Glutamatergic neuron (in vitro differentiated cells): ENCODE results near the gene CD84. TPM values are rescaled to one million over a fixed set of nuclear protein-coding genes. Genes with fewer than 3 reads are reported as not detected.
"Not testable (repeated sequence)": the region's sequence is repeated elsewhere in the genome, so short reads cannot be mapped to it uniquely, and the experiment has no call there.

Experiments used
- DNase-seq: peaks from one replicate; pipeline ENCODE4 v3.0.0; 2022
- H3K27ac Mint-ChIP-seq: one replicate; pipeline ENCODE4 v1.8.0; 2020; ENCODE audit warnings: mild to moderate bottlenecking, mixed read lengths, inconsistent platforms; ENCODE audit not compliant: unreplicated experiment
- H3K27me3 Mint-ChIP-seq: one replicate; pipeline ENCODE4 v1.8.0; 2020; ENCODE audit warnings: mild to moderate bottlenecking, moderate library complexity, mixed read lengths, inconsistent platforms; ENCODE audit not compliant: unreplicated experiment
- H3K36me3 Mint-ChIP-seq: one replicate; pipeline ENCODE4 v1.8.0; 2020; ENCODE audit warnings: mild to moderate bottlenecking, mixed read lengths, inconsistent platforms; ENCODE audit not compliant: unreplicated experiment
- H3K4me1 Mint-ChIP-seq: one replicate; pipeline ENCODE4 v1.8.0; 2020; ENCODE audit warnings: mild to moderate bottlenecking, low read depth, mixed read lengths, inconsistent platforms; ENCODE audit not compliant: unreplicated experiment
- H3K4me3 Mint-ChIP-seq: one replicate; pipeline ENCODE4 v1.8.0; 2020; ENCODE audit warnings: mild to moderate bottlenecking, mixed read lengths, inconsistent platforms; ENCODE audit not compliant: unreplicated experiment
- H3K9me3 Mint-ChIP-seq: one replicate; pipeline ENCODE4 v1.8.0; 2020; ENCODE audit warnings: mild to moderate bottlenecking, moderate library complexity, mixed read lengths, inconsistent platforms; ENCODE audit not compliant: unreplicated experiment
- long read RNA-seq: library from polyadenylated mRNA; unstranded; transcript quantifications from one replicate; pipeline ENCODE4 v2.0.0, GENCODE V29; 2020; ENCODE audit not compliant: unreplicated experiment
- total RNA-seq: library from RNA; stranded (reverse); fragmentation: NEBNext Ultra II Directional; extraction: Animal tissue kit (Norgen Biotek cat#: 25700); gene quantifications from one replicate; pipeline ENCODE4 v1.2.1, GENCODE V29; 2021; ENCODE audit not compliant: unreplicated experiment
- TF ChIP-seq, protein P1 (sequence below): fragments of 200-600 bp; sonication (generic); IDR thresholded peaks from one replicate; pipeline ENCODE4 v1.5.0; 2021; ENCODE audit not compliant: partially characterized antibody, unreplicated experiment

CD84 gene, protein sequence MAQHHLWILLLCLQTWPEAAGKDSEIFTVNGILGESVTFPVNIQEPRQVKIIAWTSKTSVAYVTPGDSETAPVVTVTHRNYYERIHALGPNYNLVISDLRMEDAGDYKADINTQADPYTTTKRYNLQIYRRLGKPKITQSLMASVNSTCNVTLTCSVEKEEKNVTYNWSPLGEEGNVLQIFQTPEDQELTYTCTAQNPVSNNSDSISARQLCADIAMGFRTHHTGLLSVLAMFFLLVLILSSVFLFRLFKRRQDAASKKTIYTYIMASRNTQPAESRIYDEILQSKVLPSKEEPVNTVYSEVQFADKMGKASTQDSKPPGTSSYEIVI
- total RNA-seq, result not detected
- long read RNA-seq, result 0 reads

DNA sequence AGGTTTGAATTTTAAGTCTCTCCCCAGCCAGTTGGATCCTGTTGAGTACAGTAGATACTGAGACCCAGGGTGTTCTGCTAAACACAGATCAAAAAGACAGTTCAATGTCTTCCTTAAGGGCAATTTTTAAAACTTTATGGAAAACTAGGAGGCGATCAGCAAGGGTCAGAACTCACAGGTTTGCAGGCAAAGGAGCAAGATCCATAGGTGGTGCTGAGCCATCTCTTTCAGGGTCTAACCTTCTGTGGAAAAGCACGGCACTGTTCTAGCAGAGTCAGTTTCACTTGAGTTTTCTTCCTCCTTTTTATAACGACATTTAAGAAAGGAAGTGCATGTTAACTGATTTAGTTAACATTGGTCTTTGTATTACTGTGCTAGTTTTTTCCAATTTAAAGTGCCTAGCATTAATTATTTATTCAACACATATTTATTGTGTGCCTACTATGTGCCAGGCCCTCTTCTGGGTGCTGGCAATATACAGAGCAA, at the start of gene CD84:
TSS of gene CD84 (minus strand) at position 281 of the 486 bp plus-strand sequence. CDS start at position 222, 59 bp downstream.
- Mint-ChIP-seq H3K27me3 (no peaks in the 10 kb centered on the region), H3K27ac (no peak within 1 kb of the TSS), H3K36me3 (no peaks in the 10 kb centered on the region), H3K4me1 (no peaks in the 10 kb centered on the region), H3K9me3 (peaks cover 2% of the 10 kb centered on the region), H3K4me3 (no peak within 1 kb of the TSS)
- TF ChIP-seq, protein P1, sequence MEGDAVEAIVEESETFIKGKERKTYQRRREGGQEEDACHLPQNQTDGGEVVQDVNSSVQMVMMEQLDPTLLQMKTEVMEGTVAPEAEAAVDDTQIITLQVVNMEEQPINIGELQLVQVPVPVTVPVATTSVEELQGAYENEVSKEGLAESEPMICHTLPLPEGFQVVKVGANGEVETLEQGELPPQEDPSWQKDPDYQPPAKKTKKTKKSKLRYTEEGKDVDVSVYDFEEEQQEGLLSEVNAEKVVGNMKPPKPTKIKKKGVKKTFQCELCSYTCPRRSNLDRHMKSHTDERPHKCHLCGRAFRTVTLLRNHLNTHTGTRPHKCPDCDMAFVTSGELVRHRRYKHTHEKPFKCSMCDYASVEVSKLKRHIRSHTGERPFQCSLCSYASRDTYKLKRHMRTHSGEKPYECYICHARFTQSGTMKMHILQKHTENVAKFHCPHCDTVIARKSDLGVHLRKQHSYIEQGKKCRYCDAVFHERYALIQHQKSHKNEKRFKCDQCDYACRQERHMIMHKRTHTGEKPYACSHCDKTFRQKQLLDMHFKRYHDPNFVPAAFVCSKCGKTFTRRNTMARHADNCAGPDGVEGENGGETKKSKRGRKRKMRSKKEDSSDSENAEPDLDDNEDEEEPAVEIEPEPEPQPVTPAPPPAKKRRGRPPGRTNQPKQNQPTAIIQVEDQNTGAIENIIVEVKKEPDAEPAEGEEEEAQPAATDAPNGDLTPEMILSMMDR, result no peak
- no peak for DNase-seq

DNA sequence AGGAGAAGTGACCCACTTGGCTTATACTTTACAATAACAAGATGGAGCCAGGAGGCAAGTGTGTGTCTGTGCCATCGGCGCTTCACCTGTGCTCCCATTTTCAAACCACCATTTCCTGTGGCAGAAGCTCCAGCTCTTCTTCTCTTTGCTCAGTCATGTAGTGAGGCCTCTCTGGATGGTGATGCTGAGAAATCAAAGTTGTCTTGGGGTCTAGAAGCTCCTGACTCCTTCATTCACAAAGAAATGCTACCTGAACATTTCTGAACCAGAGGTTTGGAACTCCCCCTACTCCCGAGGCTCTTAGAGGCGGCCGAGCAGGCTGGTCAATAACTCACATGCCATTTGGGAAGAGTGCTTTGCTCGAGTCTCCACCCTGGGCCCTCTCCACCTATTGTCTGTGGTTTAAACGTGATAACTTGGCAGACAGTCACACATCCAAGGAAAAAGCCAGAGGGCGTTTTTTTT, 49.5 kb upstream of the CD84 start:
- H3K36me3 Mint-ChIP-seq, result no peaks in the 10 kb centered on the region
- peaks cover 2% of the 10 kb centered on the region for H3K27me3 Mint-ChIP-seq
- no peak overlapping the region for H3K27ac Mint-ChIP-seq
- DNase-seq, result no peak
- no peaks in the 10 kb centered on the region for H3K9me3 Mint-ChIP-seq
- TF ChIP-seq, protein P1, result no peak
- no peak overlapping the region for H3K4me3 Mint-ChIP-seq
- peaks cover 6% of the 10 kb centered on the region for H3K4me1 Mint-ChIP-seq

DNA sequence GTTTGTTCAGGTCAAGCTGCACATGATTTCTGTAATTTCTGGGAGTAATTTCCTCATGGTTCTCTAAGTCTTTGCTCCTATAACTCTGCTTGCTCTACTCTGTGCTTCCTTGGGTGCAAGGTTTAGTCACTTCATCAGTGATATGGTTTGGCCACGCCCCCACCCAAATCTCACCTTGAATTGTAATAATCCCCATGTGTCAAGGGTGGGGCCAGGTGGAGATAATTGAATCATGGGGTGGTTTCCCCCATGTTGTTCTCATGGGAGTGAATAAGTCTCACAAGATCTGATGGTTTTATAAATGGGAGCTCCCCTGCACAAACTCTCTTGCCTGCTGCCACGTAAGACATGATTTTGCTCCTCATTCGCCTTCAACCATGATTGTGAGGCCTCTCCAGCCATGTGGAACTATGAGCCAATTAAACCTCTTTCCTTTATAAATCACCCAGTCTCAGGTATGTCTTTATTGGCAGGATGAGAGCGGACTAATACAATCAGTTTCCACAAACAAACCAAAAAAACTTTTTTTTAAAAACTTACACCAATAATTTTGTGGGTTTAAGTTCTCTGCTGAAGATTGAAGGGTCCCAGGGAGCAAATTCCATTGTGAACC, 48.5 kb upstream of the CD84 start:
- not testable (repeated sequence) for H3K27me3 Mint-ChIP-seq, DNase-seq, H3K4me3 Mint-ChIP-seq, H3K9me3 Mint-ChIP-seq, H3K4me1 Mint-ChIP-seq, H3K27ac Mint-ChIP-seq, H3K36me3 Mint-ChIP-seq

DNA sequence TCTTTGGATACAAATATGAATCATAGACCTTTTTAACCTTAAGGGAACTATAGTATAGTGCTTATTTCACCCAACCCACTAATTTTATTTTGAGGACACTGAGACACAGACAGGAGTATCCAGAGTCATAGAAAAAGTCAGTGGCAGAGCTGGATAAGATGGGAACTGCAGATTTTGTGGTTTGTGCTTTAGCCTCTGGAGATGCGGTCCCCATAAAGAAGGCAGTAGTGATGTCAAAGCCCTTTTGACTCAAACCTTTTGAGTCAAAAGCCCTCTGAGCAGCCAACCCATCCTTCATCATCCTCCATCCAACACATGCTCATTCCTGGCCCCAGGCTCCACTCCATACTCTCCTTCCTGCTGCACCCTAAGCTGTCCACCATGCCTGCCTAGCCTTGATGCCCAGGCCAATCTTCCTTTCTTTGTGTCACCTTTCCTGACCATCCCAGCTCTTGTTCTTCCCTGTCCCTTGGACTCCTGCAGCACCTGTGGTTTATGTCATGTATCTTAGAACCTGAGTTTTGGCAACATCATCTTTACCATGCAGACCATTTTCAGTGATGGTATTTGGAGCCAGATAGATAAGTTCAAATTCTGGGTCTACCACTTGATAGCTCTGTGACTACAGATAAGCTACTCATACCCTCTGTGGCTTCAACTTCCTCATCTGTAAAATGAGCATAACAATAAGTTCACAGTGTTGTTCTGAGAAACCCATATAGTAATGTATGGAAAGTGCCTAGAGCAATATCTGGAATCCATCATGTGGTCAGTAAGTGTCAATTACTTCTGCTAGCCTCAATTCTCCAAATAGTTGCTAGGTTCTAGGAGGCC, 47.4 kb upstream of the CD84 start:
- Mint-ChIP-seq H3K9me3 (no peaks in the 10 kb centered on the region), H3K27me3 (peaks cover 2% of the 10 kb centered on the region), H3K4me1 (peaks cover 6% of the 10 kb centered on the region), H3K36me3 (no peaks in the 10 kb centered on the region), H3K27ac (no peak overlapping the region), H3K4me3 (no peak overlapping the region)
- no peak for DNase-seq
- TF ChIP-seq, protein P1, result no peak

DNA sequence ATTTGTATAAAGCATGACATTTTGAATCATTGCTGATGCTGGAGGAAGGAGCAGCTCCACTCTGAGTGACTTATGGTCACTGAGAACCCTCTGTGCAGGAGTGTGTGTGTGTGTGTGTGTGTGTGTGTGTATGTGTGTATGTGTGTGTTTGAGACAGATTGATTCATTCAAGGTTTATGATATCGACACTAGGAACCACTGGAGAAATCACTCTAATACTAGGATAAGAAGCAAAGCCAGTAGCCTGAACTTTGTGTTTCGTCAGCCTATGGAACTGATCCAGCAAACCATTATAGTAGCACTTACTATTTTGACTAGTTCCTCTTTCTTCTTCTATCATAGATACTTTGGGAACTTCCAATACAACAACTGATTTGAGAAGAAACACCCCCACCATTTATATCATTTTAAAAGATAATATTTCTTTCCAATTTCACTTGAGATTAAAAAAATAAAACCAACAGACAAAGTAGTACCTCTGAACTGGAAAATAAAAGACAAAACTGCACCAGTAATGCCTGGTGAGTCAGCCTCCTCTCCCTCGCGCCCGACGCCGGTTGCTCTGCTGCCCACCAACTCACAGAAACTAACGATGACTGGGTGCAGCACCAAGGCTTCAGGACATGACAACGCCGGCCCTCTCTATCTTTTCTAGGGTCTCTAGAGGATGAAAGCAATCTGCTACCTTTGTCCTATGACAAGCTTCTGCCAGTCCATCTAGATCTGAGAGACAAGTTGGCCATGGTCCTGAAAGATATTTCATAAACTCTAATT, 46.6 kb upstream of the CD84 start:
- H3K36me3 Mint-ChIP-seq, result no peaks in the 10 kb centered on the region
- no peak overlapping the region for H3K27ac Mint-ChIP-seq
- TF ChIP-seq, protein P1, result no peak
- peaks cover 2% of the 10 kb centered on the region for H3K27me3 Mint-ChIP-seq
- no peak for DNase-seq
- H3K4me3 Mint-ChIP-seq, result no peak overlapping the region
- peaks cover 4% of the 10 kb centered on the region for H3K9me3 Mint-ChIP-seq
- peaks cover 5% of the 10 kb centered on the region for H3K4me1 Mint-ChIP-seq
